ENCODE measurements around the gene ATP1B3. TPM values are rescaled to one million over a fixed set of nuclear protein-coding genes. Genes with fewer than 3 reads are reported as not detected.

The ATP1B3 gene
- 100 to 1,000 TPM; 231 to 374 TPM for total RNA-seq

DNA sequence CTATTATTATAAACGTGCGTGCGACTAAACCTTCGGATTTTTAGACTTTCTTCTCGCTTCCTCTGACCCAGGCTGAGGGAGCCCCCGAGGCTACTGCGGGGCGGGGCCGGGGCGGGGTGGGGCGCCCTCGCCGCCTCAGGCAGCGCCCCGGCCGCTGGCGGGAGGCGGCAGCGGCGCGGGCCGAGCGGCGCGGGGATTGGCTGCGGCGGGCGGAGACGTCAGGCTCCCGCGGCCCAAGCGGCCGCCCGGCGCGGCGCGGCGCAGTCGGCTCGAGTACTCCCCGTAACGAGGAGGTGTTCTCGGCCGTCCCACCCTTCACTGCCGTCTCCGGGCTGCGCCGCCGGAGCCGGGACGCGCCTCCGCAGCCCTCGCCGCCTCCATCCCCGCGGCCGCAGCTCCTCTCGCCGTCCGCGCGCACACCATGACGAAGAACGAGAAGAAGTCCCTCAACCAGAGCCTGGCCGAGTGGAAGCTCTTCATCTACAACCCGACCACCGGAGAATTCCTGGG lies at the start of gene ATP1B3:
Gene ATP1B3 (plus strand): TSS at position 263 of the 510 bp plus-strand sequence. CDS start 159 bp downstream, at position 422.
- Histone ChIP-seq H3K4me3 (peak within 1 kb of the TSS; percentile 94), H3K27ac (peak within 1 kb of the TSS; percentile 99), H3K9ac (ENCODE audit: low read depth in 2 of 2, low read length in 2 of 2) (peak within 1 kb of the TSS; percentile 92 to 98), H3K9me3 (no peaks in the 10 kb centered on the region), H3K27me3 (no peaks in the 10 kb centered on the region), H3K4me1 (peaks cover 8% of the 10 kb centered on the region), H3K36me3 (no peaks in the 10 kb centered on the region)
- TF ChIP-seq, protein P1, sequence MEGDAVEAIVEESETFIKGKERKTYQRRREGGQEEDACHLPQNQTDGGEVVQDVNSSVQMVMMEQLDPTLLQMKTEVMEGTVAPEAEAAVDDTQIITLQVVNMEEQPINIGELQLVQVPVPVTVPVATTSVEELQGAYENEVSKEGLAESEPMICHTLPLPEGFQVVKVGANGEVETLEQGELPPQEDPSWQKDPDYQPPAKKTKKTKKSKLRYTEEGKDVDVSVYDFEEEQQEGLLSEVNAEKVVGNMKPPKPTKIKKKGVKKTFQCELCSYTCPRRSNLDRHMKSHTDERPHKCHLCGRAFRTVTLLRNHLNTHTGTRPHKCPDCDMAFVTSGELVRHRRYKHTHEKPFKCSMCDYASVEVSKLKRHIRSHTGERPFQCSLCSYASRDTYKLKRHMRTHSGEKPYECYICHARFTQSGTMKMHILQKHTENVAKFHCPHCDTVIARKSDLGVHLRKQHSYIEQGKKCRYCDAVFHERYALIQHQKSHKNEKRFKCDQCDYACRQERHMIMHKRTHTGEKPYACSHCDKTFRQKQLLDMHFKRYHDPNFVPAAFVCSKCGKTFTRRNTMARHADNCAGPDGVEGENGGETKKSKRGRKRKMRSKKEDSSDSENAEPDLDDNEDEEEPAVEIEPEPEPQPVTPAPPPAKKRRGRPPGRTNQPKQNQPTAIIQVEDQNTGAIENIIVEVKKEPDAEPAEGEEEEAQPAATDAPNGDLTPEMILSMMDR (IDR thresholded peaks at IDR 0.05), result no peak
- peak; percentile 89 for DNase-seq
- intact Hi-C loops (cut with DNase I), result no loop called here

DNA sequence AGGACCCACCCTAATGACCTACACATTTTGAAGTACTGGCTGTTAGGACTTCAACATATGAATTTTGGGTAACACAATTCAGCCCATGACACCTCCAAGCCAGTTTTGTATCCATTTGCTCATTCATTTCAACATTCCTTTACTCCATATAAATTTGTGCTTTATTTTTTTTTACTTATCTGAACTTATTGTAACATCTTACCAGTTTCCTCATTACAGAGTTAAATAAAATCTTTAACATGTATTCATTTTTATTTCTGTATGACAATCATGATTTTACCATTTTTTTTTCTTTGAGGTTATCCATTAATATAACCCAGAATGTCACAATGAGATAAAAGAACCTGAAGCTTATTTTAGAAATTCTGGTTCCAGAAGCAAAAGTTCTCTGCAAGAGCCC lies 48.0 kb upstream of the ATP1B3 start:
- Histone ChIP-seq H3K36me3 (no peaks in the 10 kb centered on the region), H3K27ac (no peak overlapping the region), H3K4me1 (peaks cover 8% of the 10 kb centered on the region), H3K4me3 (no peak overlapping the region), H3K27me3 (no peaks in the 10 kb centered on the region), H3K9me3 (no peaks in the 10 kb centered on the region), H3K9ac (ENCODE audit: low read depth in 2 of 2, low read length in 2 of 2) (no peak overlapping the region)
- TF ChIP-seq, protein P1 (IDR thresholded peaks at IDR 0.05), result no peak
- DNase-seq, result no peak
- intact Hi-C loops (cut with DNase I), result no loop called here

DNA sequence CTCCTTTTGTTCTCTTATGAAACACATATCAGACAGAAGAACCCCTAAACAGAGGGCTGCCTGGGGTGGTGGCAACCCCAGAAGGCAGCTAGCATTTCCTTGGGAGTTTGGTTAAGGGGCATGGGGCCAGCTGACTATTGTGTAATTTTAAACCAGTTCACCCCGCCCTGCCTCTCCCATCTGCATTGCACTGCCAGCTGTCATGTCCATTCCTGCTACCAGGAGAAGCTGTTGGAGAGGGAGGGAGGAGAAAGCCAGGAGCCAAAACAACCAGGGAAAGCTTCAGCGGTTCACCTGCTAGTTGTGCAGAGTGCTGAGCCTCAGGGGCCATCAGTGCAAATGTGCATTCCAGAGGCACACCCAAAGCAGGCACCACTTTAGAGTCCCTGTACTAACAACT lies 47.6 kb upstream of the ATP1B3 start:
- Histone ChIP-seq H3K36me3 (no peaks in the 10 kb centered on the region), H3K9ac (ENCODE audit: low read depth in 2 of 2, low read length in 2 of 2) (no peak overlapping the region), H3K27ac (no peak overlapping the region), H3K9me3 (no peaks in the 10 kb centered on the region), H3K4me1 (peaks cover 8% of the 10 kb centered on the region), H3K4me3 (no peak overlapping the region), H3K27me3 (no peaks in the 10 kb centered on the region)
- TF ChIP-seq, protein P1 (IDR thresholded peaks at IDR 0.05), result no peak
- DNase-seq, result peak; percentile 80
- intact Hi-C loops (cut with DNase I), result no loop called here

DNA sequence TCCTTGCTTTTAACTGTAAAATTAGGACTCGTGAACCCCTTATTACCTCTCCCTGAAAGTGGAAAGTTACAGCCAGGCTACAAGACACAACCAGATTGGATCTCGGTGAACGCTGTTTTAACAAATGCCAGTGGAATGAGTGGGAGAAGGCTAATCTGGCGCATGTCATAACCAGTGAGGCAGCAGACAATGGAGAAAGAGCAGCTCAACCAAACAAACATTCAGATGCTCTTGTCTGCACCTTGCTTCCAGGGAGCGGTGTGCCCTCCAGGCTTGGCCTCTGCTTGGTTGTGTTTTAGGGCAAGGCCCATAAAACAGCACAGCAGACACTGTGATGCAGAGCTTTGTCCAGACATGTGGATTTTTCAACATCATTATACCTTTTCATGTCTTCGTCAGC lies 45.9 kb upstream of the ATP1B3 start:
- intact Hi-C loops (cut with DNase I), result no loop called here
- Histone ChIP-seq H3K4me3 (no peak overlapping the region), H3K36me3 (no peaks in the 10 kb centered on the region), H3K4me1 (peaks cover 8% of the 10 kb centered on the region), H3K27me3 (no peaks in the 10 kb centered on the region), H3K9me3 (no peaks in the 10 kb centered on the region), H3K9ac (ENCODE audit: low read depth in 2 of 2, low read length in 2 of 2) (no peak overlapping the region), H3K27ac (no peak overlapping the region)
- DNase-seq, result no peak
- TF ChIP-seq, protein P1 (IDR thresholded peaks at IDR 0.05), result no peak

DNA sequence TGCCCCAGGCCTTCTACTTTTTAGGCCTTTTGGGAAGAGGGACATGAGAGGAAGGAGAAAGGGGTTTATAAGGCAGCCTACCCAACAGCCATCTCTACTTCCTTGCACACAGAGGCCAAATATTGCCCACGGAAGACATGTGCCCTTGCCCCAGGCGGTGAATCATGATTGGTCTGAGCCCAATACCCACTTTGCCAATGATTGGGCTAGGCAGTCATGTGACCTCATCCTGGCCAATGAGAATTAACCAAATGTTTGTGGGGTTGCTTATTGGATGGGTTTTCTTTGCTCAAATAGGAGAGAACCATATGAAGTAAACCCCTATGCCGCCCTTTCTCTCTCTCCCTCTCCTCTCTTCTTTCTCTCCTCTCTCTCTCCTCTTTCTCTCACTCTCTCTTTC lies 42.2 kb upstream of the ATP1B3 start:
- TF ChIP-seq, protein P1 (IDR thresholded peaks at IDR 0.05), result no peak
- H3K9ac ChIP-seq (ENCODE audit: low read depth in 2 of 2, low read length in 2 of 2), result no peak overlapping the region
- DNase-seq, result no peak

More for the DNA sequence above, 42.2 kb upstream of the ATP1B3 start:
- intact Hi-C loops (cut with DNase I), result no loop called here
- Histone ChIP-seq H3K27me3 (no peaks in the 10 kb centered on the region), H3K36me3 (no peaks in the 10 kb centered on the region), H3K4me1 (no peaks in the 10 kb centered on the region), H3K27ac (no peak overlapping the region), H3K4me3 (no peak overlapping the region), H3K9me3 (no peaks in the 10 kb centered on the region)

Measured in colonic mucosa (tissue), 4 donors.